GM18517 (cell line): ENCODE measurements around the gene ILDR1.
"Not testable (repeated sequence)": the region's sequence is repeated elsewhere in the genome, so short reads cannot be mapped to it uniquely, and the experiment has no call there.

ENCODE experiments used
- ATAC-seq: cut with Tn5 transposase; IDR thresholded peaks from one replicate; pipeline ENCODE4 v1.9.1; 2021; ENCODE audit warnings: mild to moderate bottlenecking, moderate library complexity; ENCODE audit not compliant: unreplicated experiment

ILDR1 gene

DNA sequence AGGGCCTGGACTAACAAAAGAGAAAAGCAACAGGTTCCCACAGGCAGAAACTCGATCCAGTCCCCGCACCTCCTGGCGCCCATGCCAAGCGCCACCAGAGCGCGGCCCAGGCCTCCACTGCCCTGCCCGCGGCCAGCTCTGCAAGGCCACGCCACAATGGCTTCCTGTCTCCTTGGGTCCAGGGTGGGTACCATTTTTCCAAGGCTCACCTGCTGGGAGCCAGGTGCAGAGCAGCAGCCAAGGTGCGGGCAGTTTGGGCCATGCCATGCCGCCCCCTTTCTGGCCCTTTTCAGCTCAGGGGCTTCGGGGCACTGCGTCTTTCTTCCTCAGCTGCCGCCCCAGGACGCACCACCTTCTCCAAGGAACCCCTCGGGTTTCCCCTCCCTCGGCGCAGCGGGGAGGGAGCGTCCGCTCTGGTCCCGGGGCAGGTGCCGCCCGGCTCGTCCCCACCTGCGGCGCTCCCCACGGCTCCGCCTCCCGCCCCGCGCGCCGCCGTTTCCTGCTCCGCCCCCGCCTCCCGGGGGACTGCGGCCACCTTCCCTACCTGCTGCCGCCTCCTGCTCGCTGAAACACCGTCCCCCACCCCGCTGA, at the start of gene ILDR1:
Gene ILDR1, minus strand, starts transcription at position 437 of the 591 bp plus-strand sequence. Its CDS starts 170 bp downstream, at position 267.
- ATAC-seq = no peak

DNA sequence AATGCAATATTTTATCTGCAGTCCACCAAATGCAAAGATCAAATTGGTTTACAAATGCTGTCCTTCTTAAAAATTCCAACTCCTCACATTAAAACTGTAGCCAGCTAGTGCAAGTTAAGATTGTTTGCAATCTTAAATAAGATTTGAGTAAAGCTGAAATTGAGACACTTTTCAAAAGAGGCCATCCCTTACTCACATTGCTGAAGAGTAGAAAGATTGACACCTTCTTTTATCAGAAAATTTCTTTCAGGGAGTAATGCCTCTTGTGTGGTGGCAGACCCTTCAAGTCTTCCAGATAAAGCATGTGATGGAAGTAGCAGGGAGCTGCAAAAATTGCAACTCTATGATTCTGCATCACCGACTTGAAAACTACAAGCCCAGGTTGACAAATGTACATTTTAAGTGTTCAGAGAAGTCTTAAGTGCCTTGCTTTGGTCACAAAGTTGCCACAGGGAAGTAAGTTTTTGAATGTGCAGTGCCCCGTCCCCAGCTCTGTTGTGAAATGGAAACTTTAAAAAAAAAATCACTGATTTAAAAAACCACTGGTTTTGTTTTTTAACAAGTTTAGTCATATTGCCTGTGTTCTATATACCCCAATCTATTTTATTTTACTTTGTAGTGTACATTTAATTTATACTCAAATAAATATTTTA, 45.7 kb upstream of the ILDR1 start:
- ATAC-seq = peak; percentile 35

DNA sequence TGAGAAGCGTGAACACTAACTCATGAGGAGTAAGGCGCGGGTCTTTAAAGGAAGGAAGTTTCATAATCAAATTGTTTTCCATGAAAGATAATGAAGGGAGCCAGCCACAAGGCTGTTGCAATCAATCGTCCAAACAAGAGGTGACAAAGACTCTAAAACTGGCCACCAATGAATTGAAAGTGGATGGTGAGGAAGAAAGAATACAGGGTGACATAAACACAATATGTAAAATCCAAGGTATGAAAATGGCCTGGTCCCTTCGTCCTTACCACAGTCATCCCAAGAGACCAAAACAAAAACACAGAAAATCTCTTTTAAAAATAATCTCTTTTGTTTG, 45.1 kb upstream of the ILDR1 start:
- peak; percentile 59 for ATAC-seq

DNA sequence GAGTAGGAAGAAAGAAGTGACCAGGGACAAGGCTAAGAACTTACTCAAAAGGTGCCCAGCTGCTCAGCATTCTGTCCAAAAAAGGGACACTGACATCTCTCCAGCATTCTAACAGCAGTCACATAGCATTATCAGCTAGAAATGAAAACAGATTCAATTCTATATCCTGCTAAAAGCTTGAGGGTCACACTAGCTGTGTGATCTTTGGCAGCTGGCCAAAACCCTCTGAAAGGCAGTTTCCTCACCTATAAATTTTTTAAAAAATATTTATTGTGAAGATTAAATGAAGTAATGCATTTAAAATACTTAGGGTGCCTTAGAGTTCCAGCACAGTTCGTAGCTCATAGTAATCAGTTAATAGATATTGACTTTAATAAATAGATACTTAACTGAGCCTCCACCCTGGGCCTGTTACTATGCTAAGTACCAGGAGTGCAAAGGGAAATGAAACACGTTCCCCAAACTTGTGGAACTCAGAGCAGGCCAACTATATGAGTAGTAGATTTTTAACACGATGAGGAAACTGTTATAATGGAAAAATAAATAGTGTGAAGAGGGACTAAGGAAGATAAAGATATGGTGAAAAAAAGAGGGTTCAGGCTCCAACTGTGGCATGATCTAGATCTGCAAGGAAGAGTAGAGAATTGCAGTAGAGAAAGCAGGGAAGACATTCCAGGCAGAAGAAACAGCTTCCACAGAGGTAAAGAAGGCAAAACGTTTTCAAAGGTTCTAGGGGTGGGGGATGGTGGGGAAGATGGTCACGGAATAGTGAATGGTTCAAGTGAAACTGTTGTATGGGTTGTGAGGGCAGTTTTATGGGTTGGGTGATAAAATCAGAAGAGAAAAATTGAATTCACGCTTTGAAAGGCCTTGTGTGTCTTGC, 44.5 kb upstream of the ILDR1 start:
- ATAC-seq = peak; percentile 21

DNA sequence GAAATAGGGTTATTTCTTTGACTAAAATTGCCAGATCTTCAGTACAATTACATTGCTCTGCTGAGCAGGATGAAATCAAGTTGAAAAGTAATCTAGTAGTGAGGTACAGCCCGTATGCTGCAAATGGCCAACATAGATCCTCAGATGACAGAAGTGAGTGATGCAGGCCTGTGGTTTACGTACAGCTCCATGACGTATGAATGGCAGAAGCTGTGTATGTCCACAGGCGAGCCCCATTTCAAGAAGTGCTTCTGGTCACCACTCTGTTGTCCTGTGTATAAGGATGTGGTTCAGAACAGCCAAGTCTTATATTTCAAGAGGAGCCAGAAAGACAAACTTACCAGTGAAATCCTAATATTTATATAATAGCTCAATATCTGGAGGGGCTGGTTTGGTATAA, 42.3 kb upstream of the ILDR1 start:
- ATAC-seq = no peak

DNA sequence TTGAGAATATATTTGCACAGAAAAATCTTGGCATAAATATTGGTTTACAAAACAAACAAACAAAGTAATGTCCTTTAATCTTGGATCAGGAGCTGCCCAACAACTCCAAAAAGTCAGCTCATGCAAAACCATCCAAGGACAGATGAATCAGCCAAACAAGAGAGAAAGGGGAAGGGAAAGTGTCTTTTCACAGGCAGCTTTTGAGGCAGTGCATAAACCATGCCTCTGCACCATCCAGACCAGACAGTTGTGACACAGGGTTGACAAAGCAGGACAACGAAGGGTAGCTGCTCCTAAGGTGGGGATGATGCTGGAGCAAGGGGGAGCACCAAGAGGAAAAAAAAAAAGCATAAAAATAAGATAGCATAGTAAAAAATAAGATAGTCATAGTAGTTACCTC, 41.9 kb upstream of the ILDR1 start:
- ATAC-seq = no peak

DNA sequence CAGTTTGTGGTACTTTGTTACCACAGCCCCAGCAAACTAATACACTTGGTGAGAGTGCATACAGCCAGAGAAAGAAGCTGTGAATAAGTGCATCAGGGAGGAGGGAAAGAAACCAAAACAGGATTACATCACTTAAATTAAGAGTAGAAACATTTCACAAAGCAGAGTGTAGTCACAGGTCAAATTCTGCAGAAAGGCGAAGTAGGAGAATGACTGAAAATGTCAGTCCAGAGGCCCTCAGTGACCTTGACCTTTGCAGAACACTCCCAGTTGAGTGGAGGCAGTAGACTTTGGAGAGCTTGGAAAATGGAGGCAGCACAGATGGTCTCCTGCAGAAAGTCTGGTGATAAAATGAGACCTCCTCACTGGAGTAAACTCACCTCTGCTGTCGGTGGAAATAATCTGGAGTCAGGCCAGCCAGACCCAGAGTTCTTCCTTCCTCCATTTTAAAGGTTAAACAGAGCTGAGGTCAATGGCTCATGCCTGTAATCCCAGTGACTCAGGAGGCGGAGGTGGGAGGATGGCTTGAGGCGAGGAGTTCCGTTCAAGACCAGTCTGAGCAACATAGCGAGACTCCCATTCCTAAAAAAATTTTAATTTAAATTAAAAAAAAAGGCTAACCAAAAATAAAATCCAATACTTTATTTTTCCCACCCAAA, 38.1 kb upstream of the ILDR1 start:
- no peak for ATAC-seq

DNA sequence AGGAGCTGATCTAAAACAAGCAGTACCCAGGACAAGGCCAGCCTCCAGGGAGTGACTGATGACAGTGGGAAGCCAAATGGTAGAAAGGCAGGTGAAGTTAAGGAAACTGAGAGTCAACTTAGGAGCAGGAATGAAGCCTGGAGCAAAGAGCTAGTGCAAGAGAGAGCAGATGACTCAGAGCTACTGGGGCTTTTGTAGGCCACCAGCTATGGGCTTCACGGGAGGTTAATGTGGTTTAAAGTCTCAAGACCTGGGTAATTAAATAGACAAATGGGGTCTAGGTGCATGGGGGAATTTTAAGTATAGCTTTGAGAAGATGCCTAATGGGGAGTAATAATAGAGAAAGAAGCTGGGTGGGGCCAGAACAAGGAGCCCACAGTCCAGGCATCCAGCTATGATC, 36.2 kb upstream of the ILDR1 start:
- no peak for ATAC-seq

DNA sequence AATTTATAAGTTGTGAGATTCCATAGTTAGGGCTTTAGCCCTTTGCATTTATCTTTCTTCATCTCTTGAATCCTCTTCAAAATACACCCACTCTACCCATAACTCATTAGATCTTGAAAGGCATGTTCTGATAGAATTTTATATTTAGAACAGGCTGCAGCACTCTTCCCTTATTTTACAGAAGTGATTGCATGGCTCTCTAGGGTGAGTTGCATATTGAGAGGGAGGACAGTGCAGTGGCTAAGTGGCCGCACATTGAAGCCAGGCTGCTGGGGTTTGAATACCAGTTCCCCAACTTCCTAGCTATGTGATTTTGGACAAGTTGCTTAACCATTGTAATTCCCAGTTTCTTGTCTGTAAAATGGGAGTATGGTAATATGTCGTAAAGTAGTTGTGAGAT, 35.6 kb upstream of the ILDR1 start:
- no peak for ATAC-seq

DNA sequence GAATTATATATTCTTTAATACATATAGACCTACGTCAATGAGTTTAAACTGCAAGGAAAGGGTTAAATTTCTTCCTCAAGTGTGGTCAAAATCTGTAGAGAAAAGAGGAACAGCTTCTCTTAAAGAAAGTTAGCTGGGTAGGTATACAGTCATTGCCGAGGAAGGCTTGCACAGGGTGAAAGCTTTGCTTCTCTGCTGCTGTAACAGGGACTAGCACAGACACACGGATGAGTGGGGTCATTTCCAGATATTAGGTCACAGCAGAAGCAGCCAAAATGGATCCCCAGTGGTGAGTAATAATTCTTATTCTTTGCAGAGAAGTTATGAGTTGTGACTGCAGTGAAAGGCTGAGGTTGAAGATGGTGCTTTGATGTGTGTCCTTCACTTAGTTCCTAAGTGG, 33.2 kb upstream of the ILDR1 start, which contains the start of gene CD86:
Gene CD86, plus strand, starts transcription at position 148 of the 400 bp plus-strand sequence. Its CDS starts 128 bp downstream, at position 276.
- peak; percentile 81 for ATAC-seq

DNA sequence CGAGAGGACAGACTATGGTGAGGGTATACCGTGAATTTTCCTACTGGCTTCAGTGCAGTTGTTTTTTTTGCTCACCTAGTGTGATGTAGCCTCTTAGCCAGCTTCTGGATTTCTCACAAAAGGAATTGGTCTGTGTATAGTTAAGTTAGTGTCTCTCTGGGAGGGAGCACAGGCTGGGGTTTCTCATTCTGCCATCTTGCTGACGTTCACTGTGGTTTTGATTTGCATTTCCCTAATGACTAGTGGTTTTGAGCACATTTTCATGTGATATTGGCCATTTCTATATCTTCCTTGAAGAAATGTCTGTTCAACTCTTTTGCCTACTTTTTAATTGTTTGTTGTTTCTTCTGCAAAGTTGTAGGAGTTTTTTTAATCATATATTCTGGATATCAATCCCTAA, 30.9 kb upstream of the ILDR1 start:
- ATAC-seq = peak; percentile 51

DNA sequence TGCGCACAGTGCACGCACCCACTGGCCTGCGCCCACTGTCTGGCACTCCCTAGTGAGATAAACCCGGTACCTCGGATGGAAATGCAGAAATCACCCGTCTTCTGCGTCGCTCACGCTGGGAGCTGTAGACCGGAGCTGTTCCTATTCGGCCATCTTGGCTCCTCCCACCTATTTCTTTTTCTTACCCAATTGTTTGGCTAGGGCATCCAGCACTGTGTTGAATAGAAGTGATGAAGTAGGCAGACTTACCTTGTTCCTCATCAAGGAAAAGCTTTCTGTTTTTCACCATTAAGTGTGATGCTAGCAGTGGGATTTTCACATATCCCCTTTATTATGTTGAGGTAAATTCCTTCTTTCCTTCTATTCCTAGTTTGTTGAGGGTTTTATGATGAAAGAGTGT, 25.7 kb upstream of the ILDR1 start:
- not testable (repeated sequence) for ATAC-seq

DNA sequence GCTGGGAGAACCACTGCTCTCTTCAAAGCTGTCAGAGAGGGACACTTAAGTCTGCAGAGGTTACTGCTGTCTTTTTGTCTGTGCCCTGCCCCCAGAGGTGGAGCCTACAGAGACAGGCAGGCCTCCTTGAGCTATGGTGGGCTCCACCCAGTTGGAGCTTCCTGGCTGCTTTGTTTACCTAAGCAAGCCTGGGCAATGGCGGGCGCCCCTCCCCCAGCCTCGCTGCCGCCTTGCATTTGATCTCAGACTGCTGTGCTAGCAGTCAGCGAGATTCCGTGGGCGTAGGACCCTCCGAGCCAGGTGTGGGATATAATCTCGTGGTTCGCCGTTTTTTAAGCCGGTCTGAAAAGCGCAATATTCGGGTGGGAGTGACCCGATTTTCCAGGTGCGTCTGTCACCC, 25.2 kb upstream of the ILDR1 start:
- ATAC-seq = not testable (repeated sequence)

DNA sequence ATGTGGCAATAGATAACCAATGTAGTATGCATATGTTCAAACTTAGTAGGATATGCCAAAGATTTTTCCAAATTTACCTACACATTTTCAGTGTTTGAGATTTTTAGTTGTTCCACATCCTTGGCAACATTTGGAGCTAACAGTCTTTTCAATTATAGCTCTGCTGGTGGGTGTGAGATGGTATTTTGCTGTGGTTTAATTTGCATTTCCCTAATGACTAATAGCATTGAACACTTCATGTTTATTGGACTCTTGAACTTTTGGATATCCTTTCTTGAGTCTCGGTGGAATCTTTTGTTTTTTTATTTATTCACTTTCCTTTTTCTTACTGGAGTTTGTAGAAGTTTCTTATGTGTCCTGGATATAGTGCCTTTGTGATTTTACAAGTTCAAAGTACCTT, 11.0 kb upstream of the ILDR1 start:
- ATAC-seq = no peak

DNA sequence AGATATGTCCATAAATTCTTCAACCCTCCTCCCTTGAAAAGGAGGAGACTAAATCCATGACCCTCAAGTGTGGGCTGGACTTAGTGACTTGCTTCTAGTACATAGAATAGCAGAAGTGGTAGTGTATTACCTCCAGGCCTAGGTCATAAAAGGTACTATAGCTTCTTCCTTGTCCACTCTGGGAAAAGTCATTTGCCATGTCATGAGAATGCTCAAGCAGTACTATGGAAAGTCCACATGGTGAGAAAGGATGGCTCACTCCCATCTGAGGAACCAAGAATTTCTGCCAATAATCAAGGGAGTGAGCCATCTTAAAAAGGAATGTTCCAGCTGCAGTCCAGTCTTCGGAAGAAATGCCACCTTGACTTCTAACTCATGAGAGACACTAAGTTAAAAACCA, 10.5 kb upstream of the ILDR1 start:
- ATAC-seq = no peak

DNA sequence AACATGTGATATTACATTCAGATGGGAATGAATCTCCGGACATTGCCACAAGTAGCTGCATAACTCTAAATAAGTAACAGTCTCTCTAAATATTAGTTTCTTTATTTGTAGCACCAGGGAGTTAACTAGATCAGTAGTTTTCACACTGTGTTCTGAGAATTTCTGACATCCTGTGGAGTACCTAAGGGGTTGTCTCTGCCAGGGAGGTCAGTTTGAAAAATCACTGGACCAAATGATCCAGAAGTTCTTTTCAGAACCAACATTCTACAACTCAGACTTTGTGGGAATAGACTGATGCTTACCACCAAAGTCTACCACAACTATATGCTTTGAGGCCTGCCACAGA, 9.0 kb upstream of the ILDR1 start:
- ATAC-seq = peak; percentile 31

DNA sequence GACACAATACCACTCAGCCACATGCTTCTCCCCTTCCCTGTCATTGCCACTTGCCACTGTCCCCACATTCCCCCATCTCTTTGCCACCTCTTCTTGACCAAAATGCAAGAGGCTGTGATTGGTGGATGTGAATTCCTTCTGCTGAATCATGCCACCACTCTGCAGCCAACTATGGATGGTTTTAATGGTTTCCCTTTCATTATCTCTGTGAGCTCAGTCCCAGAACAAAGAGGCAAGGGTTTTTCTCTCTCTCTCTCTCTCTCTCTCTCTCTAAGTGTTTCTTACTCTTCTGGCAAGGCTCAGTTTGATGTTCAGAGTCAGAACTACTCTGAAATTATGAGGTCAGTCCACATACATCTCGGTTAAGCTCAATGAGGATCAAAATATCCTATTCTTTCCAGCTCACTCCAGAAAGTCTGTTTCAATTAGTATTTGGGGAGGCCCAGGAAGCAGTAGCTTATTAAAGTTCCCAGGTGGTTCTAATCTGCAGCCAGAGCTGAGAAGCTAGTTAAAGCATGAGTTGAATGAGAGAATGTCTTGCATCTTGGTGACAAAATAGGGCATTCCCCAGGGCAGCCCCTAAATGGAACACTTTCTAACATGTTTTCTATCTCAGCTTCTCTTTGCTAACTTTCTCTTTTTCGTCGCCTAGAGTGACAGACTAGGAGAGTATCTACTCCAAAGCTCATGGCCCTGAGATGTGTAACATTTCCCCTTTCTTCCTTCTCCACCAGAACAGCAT, 8.5 kb upstream of the ILDR1 start:
- peak; percentile 54 for ATAC-seq

DNA sequence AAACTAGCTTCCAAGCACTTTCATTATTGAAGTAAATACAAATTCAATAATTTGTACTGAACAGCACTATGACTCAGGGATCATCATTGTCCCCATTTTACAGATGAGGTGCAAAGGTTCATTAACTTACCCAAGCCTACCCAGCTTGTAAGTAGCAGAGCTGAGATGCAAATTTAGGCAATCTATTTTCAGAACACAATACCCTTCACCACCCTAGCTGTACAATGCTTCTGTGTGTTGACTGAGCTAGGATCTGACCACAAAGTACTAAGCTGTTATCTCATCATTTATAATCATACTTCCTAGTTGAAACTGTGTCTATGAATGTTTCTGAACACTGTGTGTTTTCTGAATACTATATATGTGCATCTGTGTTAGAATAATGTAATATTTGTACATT, 3.2 kb upstream of the ILDR1 start:
- ATAC-seq = peak; percentile 90

DNA sequence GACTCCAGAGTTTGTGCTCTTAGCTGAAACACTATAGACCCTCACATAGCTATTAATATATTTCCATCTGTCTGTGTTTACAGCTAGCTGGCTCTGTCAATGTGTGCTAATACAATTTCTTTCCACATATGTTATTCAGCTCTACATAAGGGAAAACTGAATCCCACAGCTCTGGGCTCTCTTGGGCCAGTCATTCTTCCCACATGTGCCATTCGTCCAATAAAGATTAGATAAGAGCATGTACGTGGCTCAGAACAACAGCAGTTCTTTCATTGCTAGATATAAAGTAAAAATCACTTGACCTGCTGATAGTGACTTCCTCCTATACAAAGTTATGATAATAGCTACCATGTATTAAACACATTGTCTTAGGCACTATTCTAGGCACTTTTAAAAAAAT, 2.8 kb upstream of the ILDR1 start:
- ATAC-seq = no peak

DNA sequence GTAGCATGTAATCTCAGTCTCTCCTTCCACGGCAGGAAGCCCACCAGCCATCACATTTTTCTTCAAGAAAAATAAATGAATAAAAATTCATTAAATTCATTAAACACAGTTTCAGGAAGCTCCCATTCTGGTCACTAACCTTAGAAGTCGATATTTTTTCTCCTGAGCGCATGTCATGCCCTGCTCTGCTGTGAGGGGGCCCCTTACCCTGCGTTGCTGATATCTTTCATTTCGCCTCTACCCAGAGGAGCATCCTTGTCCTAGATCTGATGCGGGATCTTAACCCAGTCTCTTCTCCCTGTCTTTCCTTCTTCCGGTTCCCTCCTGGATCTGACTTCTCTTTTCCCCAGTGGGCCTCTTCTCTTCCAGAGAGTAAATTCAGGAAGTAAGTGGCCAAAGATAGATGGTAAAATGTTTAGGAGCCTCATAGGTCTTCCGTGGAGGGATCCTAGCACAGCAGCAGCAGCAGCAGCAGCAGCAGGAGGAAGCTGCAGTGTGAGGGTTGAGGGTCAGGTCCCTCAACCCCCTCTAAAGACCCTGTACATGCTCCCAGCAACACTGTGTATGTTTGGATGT, 1.4 kb upstream of the ILDR1 start:
- no peak for ATAC-seq
